Uterus (tissue), 4 donors: ENCODE measurements around the gene NAV1. TPM values are rescaled to one million over a fixed set of nuclear protein-coding genes. Genes with fewer than 3 reads are reported as not detected.
"Not testable (repeated sequence)": the region's sequence is repeated elsewhere in the genome, so short reads cannot be mapped to it uniquely, and the experiment has no call there.

Experiments used
- DNase-seq, 2 donors: peaks; one replicate each; pipeline ENCODE4 v3.0.0-alpha.2; 2019 to 2020
- H3K27ac ChIP-seq, 2 donors: fragments of 200-600 bp; sonication (generic); 1 replicate in 1 of 2; 2 replicates in 1 of 2; pipeline ENCODE4 v1.5.1; 2016 to 2018
- H3K27me3 ChIP-seq, 2 donors: fragments of 200-600 bp; sonication (generic); one replicate each; pipeline ENCODE4 v1.5.1; 2018 to 2019; ENCODE audit warnings: control low read depth in 1 of 2
- H3K36me3 ChIP-seq, 2 donors: fragments of 200-600 bp; sonication (generic); one replicate each; pipeline ENCODE4 v1.5.1; 2019; ENCODE audit warnings: control low read depth in 1 of 2
- H3K4me1 ChIP-seq, 2 donors: fragments of 200-600 bp; sonication (generic); one replicate each; pipeline ENCODE4 v1.5.1; 2018 to 2019; ENCODE audit warnings: control low read depth in 1 of 2
- H3K4me3 ChIP-seq, 2 donors: fragments of 200-600 bp; sonication (generic); 1 replicate in 1 of 2; 2 replicates in 1 of 2; pipeline ENCODE4 v1.5.1; 2018 to 2019; ENCODE audit warnings: mild to moderate bottlenecking in 1 of 2
- H3K9me3 ChIP-seq, 2 donors: fragments of 200-600 bp; sonication (generic); one replicate each; pipeline ENCODE4 v1.5.1; 2019; ENCODE audit warnings: control low read depth in 1 of 2
- POLR2A ChIP-seq, 2 donors: fragments of 450-650 bp; IDR thresholded peaks; one replicate each; pipeline ENCODE4 v1.6.1; 2016; ENCODE audit warnings: antibody characterized with exemption in 2 of 2, mild to moderate bottlenecking in 1 of 2, moderate library complexity in 1 of 2
- intact Hi-C: fragments of 100-400 bp; cut with DNase I; formaldehyde crosslinking; loops from one replicate; pipeline ENCODE4 v1.15.1; 2023; ENCODE audit warnings: low total_unique reads
- total RNA-seq, 4 donors: library from RNA; depleted of rRNA in 3 of 4; stranded (reverse); fragments of >200 nt in 3 of 4; gene quantifications; one replicate each; pipeline versions ENCODE4 v1.1.0 to v1.2.4, GENCODE V29; 2014 to 2023
- TF ChIP-seq, protein P1 (sequence below), 4 experiments: fragments of 200-600 bp in 2 of 4; fragments of 450-650 bp in 2 of 4; sonication (generic) in 2 of 4; IDR thresholded peaks; one replicate each; pipeline ENCODE4 v1.5.1; 2016 to 2019; ENCODE audit warnings: antibody characterized with exemption in 4 of 4, mild to moderate bottlenecking in 2 of 4, moderate library complexity in 1 of 4
- donor health status: DM: yes; HTN: yes; CAD: no.

The NAV1 gene, protein sequence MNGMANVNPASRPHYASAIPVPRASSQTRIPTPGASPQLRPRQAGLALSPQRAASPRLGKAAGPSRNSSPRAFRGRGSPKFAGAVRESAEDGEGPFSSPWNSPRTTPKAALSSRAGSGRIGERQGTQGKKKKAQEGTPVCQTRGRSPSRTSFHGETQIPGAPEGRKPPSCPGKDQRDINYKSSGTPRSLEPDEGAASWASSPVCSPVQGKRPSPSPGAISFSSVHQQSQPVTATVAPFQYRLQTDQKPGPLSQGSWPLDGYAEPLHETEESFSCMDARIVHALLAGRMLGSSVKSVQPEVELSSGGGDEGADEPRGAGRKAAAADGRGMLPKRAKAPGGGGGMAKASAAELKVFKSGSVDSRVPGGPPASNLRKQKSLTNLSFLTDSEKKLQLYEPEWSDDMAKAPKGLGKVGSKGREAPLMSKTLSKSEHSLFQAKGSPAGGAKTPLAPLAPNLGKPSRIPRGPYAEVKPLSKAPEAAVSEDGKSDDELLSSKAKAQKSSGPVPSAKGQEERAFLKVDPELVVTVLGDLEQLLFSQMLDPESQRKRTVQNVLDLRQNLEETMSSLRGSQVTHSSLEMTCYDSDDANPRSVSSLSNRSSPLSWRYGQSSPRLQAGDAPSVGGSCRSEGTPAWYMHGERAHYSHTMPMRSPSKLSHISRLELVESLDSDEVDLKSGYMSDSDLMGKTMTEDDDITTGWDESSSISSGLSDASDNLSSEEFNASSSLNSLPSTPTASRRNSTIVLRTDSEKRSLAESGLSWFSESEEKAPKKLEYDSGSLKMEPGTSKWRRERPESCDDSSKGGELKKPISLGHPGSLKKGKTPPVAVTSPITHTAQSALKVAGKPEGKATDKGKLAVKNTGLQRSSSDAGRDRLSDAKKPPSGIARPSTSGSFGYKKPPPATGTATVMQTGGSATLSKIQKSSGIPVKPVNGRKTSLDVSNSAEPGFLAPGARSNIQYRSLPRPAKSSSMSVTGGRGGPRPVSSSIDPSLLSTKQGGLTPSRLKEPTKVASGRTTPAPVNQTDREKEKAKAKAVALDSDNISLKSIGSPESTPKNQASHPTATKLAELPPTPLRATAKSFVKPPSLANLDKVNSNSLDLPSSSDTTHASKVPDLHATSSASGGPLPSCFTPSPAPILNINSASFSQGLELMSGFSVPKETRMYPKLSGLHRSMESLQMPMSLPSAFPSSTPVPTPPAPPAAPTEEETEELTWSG (N-terminal part only)
- 10 to 100 TPM; 25.1 to 86.1 (median 58.5) TPM for total RNA-seq

DNA sequence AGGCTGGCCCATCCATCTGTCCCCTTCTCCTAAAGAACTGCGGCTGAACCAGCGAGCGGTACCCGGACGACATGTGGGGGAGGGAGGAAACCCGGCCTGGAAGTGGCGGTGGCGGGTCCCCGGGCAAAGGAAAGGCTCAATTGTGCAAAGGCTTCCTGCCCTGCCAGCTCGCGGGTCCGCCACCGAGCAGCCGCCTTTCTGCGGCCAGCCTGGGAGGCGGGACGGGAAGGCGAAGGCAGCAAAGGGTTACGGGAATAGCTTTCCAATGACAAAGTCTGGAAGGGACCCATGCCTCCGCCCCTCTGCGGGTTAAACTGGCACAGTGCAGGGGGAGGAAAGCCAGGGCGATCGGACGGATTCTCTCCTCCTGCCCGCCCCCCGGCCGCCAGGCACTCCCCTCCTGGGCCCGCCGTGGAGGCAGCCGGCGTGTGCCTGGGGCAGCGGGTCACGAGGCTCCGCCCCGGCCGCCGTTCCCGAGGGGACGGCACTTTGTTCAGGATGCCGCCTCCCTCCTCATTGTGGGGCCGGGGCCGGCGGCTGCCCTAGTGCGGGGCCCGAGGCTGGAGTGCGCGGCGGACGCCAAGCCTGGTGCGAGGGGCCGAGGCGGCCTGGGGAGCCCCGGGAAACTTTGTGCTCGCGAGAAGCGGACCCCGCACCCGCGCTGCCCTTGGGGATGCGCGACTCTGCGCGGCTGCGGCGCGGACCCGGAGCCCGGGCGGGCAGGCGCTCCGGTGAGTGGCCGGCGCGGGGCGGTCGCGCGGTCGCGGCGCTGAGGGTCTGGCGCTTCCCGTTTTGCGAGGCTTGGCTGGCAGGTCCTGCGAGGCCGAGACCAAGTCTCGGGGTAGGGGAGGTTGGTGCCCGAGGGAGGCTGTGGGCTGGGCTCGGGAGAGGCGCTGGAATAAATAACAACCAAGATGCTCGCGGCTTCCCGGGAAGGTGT lies at the start of gene NAV1:
Gene NAV1, plus strand, starts transcription at position 516 of the 940 bp plus-strand sequence. CDS start 83,758 bp downstream, outside the sequence.
- intact Hi-C loops, result no loop called here
- H3K4me1 ChIP-seq, result no peaks in the 10 kb centered on the region
- H3K36me3 ChIP-seq, result no peaks in the 10 kb centered on the region
- TF ChIP-seq, protein P1, sequence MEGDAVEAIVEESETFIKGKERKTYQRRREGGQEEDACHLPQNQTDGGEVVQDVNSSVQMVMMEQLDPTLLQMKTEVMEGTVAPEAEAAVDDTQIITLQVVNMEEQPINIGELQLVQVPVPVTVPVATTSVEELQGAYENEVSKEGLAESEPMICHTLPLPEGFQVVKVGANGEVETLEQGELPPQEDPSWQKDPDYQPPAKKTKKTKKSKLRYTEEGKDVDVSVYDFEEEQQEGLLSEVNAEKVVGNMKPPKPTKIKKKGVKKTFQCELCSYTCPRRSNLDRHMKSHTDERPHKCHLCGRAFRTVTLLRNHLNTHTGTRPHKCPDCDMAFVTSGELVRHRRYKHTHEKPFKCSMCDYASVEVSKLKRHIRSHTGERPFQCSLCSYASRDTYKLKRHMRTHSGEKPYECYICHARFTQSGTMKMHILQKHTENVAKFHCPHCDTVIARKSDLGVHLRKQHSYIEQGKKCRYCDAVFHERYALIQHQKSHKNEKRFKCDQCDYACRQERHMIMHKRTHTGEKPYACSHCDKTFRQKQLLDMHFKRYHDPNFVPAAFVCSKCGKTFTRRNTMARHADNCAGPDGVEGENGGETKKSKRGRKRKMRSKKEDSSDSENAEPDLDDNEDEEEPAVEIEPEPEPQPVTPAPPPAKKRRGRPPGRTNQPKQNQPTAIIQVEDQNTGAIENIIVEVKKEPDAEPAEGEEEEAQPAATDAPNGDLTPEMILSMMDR (IDR thresholded peaks at IDR 0.05), result peak in 2 of 4 experiments; percentile 0 to 3
- peak; percentile 36 to 72 for TF ChIP-seq POLR2A (IDR thresholded peaks at IDR 0.05)
- no peaks in the 10 kb centered on the region for H3K27me3 ChIP-seq
- peak within 1 kb of the TSS; percentile 71 to 84 for H3K27ac ChIP-seq
- no peaks in the 10 kb centered on the region for H3K9me3 ChIP-seq
- DNase-seq, result peak; percentile 77 to 83
- H3K4me3 ChIP-seq, result peak within 1 kb of the TSS; percentile 38 to 55

DNA sequence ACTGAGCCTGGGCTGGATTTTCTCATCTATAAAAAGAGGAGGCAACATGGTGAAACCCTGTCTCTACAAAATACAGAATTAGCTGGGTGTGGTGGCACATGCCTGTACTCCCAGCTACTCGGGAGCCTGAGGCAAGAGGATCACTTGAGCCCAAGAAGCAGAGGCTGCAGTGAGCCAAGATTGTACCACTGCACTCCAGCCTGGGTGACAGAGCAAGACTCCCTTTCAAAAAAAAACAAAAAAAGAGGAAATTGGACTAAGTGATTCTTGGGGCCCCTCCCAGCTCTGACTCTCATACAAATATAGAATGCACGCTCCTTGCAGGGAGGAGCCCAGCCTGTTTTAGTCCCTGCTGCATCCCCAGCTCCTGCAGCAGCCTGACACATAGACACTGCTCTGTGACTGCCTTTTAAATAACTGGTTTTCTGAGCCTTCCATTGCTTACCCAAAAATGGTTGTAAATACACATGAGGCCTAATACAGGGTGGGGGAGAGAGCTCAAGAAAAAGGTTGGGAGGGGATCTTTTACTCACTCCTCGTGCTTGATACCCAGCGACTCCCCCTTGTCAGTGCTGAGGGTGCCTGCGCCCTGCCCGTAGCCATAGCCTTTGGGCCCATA lies 49.2 kb upstream of the NAV1 start:
- no peak overlapping the region for H3K4me3 ChIP-seq
- TF ChIP-seq POLR2A (IDR thresholded peaks at IDR 0.05), result no peak
- TF ChIP-seq, protein P1 (IDR thresholded peaks at IDR 0.05), result no peak
- intact Hi-C loops, result no loop called here
- H3K4me1 ChIP-seq, result peaks cover 39 to 62% of the 10 kb centered on the region in 2 donors
- no peaks in the 10 kb centered on the region for H3K36me3 ChIP-seq
- H3K27me3 ChIP-seq, result no peaks in the 10 kb centered on the region
- no peaks in the 10 kb centered on the region for H3K9me3 ChIP-seq
- DNase-seq, result no peak
- H3K27ac ChIP-seq, result peak overlapping the region; percentile 97 to 99

DNA sequence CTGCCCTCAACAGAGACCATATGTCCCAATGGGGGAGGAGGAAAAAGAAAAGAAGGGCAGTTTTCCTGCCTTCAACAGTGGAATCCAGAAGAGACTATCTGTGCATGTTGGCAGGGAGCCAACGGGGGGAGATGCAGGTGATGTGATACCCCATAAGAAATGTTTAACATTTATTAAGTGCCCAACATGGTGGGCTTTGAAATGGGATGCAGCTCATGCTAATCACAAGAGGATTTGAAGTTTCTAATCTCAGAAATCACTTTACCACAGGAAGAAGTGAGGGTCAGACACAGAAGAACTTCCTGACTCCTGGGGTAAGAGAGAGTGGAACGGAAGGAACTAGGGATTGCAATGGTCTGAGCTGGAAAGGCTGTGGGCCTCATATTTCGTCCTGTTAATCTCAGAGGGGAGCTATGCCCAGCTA lies 48.2 kb upstream of the NAV1 start:
- DNase-seq, result no peak
- peaks cover 48 to 72% of the 10 kb centered on the region in 2 donors for H3K4me1 ChIP-seq
- H3K4me3 ChIP-seq, result no peak overlapping the region
- TF ChIP-seq, protein P1 (IDR thresholded peaks at IDR 0.05), result no peak
- TF ChIP-seq POLR2A (IDR thresholded peaks at IDR 0.05), result no peak
- peak overlapping the region; percentile 97 to 99 for H3K27ac ChIP-seq
- H3K27me3 ChIP-seq, result no peaks in the 10 kb centered on the region
- H3K36me3 ChIP-seq, result no peaks in the 10 kb centered on the region
- intact Hi-C loops, result no loop called here
- H3K9me3 ChIP-seq, result no peaks in the 10 kb centered on the region

DNA sequence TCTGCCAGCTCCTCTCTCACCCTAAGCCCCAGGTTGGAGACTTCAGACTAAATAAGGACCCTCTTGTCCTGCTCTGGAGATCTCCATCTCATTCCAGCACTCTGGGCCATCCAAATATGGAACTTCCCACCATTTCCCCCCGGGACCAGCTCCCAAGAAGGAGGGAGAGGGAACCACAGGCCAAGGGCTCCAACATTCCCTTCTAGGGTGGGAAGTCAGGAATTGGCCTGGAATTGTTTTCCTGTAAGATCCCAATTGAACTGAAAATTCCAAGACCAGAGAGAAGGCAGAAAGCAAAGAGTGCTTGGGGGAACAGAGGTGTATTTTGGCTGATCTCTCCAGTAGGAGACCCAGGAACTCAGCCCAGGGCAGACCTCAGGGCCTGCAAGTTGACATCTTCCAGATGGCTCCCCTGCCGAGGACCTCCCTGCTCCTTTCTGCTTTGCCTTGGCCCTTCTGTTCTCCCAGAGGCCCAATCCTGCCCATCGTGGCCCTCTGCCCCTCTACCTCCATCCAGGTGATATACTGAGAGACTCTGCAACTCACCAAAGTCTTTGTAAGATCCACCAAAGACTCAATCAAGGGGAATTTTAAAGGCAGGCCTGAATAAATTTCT lies 46.9 kb upstream of the NAV1 start:
- Histone ChIP-seq H3K27me3 (no peaks in the 10 kb centered on the region), H3K36me3 (no peaks in the 10 kb centered on the region), H3K4me1 (peaks cover 49 to 80% of the 10 kb centered on the region in 2 donors), H3K4me3 (no peak overlapping the region), H3K9me3 (no peaks in the 10 kb centered on the region), H3K27ac (peak overlapping the region; percentile 97 to 99)
- TF ChIP-seq, protein P1 (IDR thresholded peaks at IDR 0.05), result no peak
- no peak for TF ChIP-seq POLR2A (IDR thresholded peaks at IDR 0.05)
- DNase-seq, result no peak
- intact Hi-C loops, result no loop called here

DNA sequence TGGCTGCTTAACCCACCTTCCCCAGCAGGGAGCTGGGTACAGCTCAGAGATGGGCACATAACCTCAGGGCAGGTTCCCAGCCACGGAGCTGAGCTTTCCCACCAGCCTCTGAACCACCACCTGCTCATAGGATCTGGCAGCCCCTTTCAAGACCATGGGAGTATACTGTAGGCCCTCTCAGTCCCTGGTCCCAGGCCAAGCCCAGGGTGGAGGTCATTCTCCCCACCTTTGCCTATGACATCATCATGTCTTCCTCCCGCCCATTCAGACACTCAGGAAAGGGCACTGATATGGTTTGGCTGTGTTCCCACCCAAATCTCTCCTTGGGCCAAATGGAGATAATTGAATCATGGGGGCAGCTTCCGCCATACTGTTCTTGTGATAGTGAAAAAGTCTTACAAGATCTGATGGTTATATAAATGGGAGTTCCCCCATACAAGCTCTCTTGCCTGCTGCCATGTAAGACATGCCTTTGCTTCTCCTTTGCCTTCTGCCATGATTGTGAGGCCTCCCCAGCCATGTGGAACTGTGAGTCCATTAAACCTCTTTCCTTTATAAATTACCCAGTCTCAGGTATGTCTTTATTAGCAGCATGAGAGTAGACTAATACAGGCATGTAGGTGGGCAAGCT lies 45.8 kb upstream of the NAV1 start:
- Histone ChIP-seq H3K27ac (peak overlapping the region; percentile 97 to 99), H3K4me1 (peaks cover 49 to 71% of the 10 kb centered on the region in 2 donors)
- intact Hi-C loops, H3K27me3 ChIP-seq, H3K4me3 ChIP-seq, H3K36me3 ChIP-seq, H3K9me3 ChIP-seq, DNase-seq: not testable (repeated sequence)
